IPS-20b (cell line): ENCODE measurements around the gene IFT43.
A peak's percentile ranks its signal among the peaks of the same experiment; 100 is the strongest.

ENCODE experiments used
- H3K27ac ChIP-seq: one replicate; pipeline ENCODE4 v1.5.1; 2013; ENCODE audit warnings: low read length
- H3K27me3 ChIP-seq: 2 replicates; pipeline ENCODE4 v1.6.1; 2013; ENCODE audit warnings: mild to moderate bottlenecking, low read length, inconsistent platforms; ENCODE audit not compliant: insufficient read depth
- H3K36me3 ChIP-seq: 2 replicates; pipeline ENCODE4 v1.6.1; 2013; ENCODE audit warnings: low read depth, mild to moderate bottlenecking, inconsistent platforms, low read length, moderate library complexity; ENCODE audit not compliant: insufficient read depth
- H3K4me1 ChIP-seq: 2 replicates; pipeline ENCODE4 v1.6.1; 2013; ENCODE audit warnings: mild to moderate bottlenecking, control low read depth, inconsistent platforms, low read length, moderate library complexity; ENCODE audit not compliant: insufficient read depth
- H3K4me3 ChIP-seq: 2 replicates; pipeline ENCODE4 v1.5.1; 2013; ENCODE audit warnings: mild to moderate bottlenecking, low read length, inconsistent platforms
- H3K9ac ChIP-seq: 2 replicates; pipeline ENCODE4 v1.6.1; 2013; ENCODE audit warnings: low read depth, mild to moderate bottlenecking, inconsistent platforms, low read length, moderate library complexity
- H3K9me3 ChIP-seq: 2 replicates; pipeline ENCODE4 v1.6.1; 2013; ENCODE audit warnings: mild to moderate bottlenecking, low read depth, low read length, inconsistent platforms; ENCODE audit not compliant: insufficient read depth

IFT43 gene

DNA sequence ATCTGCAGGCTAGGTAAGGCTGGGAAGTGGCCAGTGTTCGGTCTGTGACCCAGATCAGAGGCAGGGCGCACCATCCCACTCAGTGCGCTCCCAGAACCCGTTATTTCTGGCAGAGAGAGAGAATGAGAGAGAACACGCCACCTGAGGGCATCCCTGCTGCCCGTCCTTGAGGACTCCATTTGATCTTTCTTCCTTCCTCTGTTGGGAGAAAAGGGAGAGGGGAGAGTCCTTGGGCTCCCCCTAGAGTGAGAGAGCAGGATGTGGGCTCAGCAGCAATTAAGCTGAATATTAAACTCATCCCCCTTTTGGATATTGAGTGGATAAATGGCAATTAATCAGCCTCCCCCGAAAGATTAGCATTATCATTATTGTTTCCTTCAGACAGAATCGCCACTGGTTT is 70.6 kb downstream of the IFT43 start:
- Histone ChIP-seq H3K9ac (no peak overlapping the region), H3K36me3 (no peaks in the 10 kb centered on the region), H3K4me3 (no peak overlapping the region), H3K9me3 (no peaks in the 10 kb centered on the region), H3K27me3 (no peaks in the 10 kb centered on the region), H3K27ac (no peak overlapping the region), H3K4me1 (peaks cover 10% of the 10 kb centered on the region; the same call in 1 of the 2 replicates)

GRCh38 chr14:76057914-76058313 is 72.4 kb downstream of the IFT43 start:
- H3K27ac ChIP-seq = no peak overlapping the region
- H3K4me1 ChIP-seq = no peaks in the 10 kb centered on the region
- no peak overlapping the region for H3K9ac ChIP-seq
- H3K4me3 ChIP-seq = no peak overlapping the region
- H3K36me3 ChIP-seq = no peaks in the 10 kb centered on the region
- H3K27me3 ChIP-seq = no peaks in the 10 kb centered on the region
- no peaks in the 10 kb centered on the region for H3K9me3 ChIP-seq

GRCh38 chr14:76063327-76063726 is 77.8 kb downstream of the IFT43 start:
- Histone ChIP-seq H3K36me3 (no peaks in the 10 kb centered on the region), H3K4me3 (no peak overlapping the region), H3K4me1 (no peaks in the 10 kb centered on the region), H3K27me3 (no peaks in the 10 kb centered on the region), H3K9me3 (peaks cover 9% of the 10 kb centered on the region; the same call in 1 of the 2 replicates), H3K9ac (no peak overlapping the region), H3K27ac (no peak overlapping the region)

- Histone ChIP-seq H3K9ac (no peak overlapping the region), H3K27me3 (no peaks in the 10 kb centered on the region), H3K9me3 (peaks cover 9% of the 10 kb centered on the region; the same call in 1 of the 2 replicates), H3K4me3 (no peak overlapping the region), H3K27ac (no peak overlapping the region), H3K4me1 (no peaks in the 10 kb centered on the region), H3K36me3 (no peaks in the 10 kb centered on the region)
Observed at GRCh38 chr14:76065519-76065918, 80.0 kb downstream of the IFT43 start.

- no peak overlapping the region for H3K27ac ChIP-seq
- peaks cover 9% of the 10 kb centered on the region; the same call in 1 of the 2 replicates for H3K9me3 ChIP-seq
- no peaks in the 10 kb centered on the region for H3K36me3 ChIP-seq
- no peak overlapping the region for H3K9ac ChIP-seq
- no peaks in the 10 kb centered on the region for H3K4me1 ChIP-seq
- H3K27me3 ChIP-seq = no peaks in the 10 kb centered on the region
- H3K4me3 ChIP-seq = no peak overlapping the region
Observed at GRCh38 chr14:76067536-76067935, 82.0 kb downstream of the IFT43 start.

DNA sequence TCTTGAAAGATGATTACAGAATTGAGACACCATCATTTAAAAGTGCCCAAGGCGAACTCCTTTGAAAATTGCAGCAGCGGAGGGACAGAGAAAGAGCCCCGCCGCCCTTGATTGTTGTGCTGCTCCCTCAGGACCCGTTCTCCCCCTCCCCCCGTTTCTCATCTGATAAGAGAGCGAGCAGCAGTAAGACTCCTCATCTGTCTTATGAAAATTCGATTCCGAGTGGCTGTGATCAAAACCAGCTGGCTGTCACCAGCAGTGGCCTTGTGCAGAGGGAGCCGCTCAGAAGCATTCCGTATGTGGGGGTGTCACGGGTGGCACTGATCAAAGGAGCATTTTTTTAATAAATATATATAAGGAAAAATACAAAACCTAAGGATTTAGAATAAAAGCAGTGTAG is 88.2 kb downstream of the IFT43 start:
- Histone ChIP-seq H3K36me3 (no peaks in the 10 kb centered on the region), H3K9me3 (no peaks in the 10 kb centered on the region), H3K9ac (no peak overlapping the region), H3K4me3 (no peak overlapping the region), H3K27me3 (no peaks in the 10 kb centered on the region), H3K27ac (no peak overlapping the region), H3K4me1 (no peaks in the 10 kb centered on the region)

- no peak overlapping the region for H3K9ac ChIP-seq
- H3K27me3 ChIP-seq = no peaks in the 10 kb centered on the region
- H3K36me3 ChIP-seq = no peaks in the 10 kb centered on the region
- H3K4me3 ChIP-seq = no peak overlapping the region
- no peaks in the 10 kb centered on the region for H3K4me1 ChIP-seq
- H3K27ac ChIP-seq = no peak overlapping the region
- H3K9me3 ChIP-seq = no peaks in the 10 kb centered on the region
Observed at GRCh38 chr14:76077340-76077739, 91.8 kb downstream of the IFT43 start.

GRCh38 chr14:76078501-76078900 is 92.9 kb downstream of the IFT43 start:
- no peaks in the 10 kb centered on the region for H3K36me3 ChIP-seq
- H3K27me3 ChIP-seq = no peaks in the 10 kb centered on the region; the same call in 1 of the 2 replicates
- H3K27ac ChIP-seq = no peak overlapping the region
- peaks cover 3% of the 10 kb centered on the region; the same call in 1 of the 2 replicates for H3K4me1 ChIP-seq
- no peak overlapping the region for H3K4me3 ChIP-seq
- H3K9ac ChIP-seq = no peak overlapping the region
- no peaks in the 10 kb centered on the region for H3K9me3 ChIP-seq

- Histone ChIP-seq H3K4me1 (peaks cover 16% of the 10 kb centered on the region; the same call in 1 of the 2 replicates), H3K27ac (no peak overlapping the region), H3K4me3 (no peak overlapping the region), H3K9me3 (no peaks in the 10 kb centered on the region), H3K27me3 (peaks cover under 1% of the 10 kb centered on the region; the same call in 1 of the 2 replicates), H3K9ac (no peak overlapping the region), H3K36me3 (no peaks in the 10 kb centered on the region)
Observed at GRCh38 chr14:76080025-76080424, 94.5 kb downstream of the IFT43 start.

- no peak overlapping the region for H3K9ac ChIP-seq
- no peak overlapping the region for H3K4me3 ChIP-seq
- H3K27me3 ChIP-seq = peaks cover 5% of the 10 kb centered on the region; the same call in 1 of the 2 replicates
- H3K27ac ChIP-seq = no peak overlapping the region
- no peaks in the 10 kb centered on the region for H3K36me3 ChIP-seq
- H3K4me1 ChIP-seq = peaks cover 17% of the 10 kb centered on the region; the same call in 1 of the 2 replicates
- no peaks in the 10 kb centered on the region for H3K9me3 ChIP-seq
Observed at GRCh38 chr14:76080471-76080870, 94.9 kb downstream of the IFT43 start.

DNA sequence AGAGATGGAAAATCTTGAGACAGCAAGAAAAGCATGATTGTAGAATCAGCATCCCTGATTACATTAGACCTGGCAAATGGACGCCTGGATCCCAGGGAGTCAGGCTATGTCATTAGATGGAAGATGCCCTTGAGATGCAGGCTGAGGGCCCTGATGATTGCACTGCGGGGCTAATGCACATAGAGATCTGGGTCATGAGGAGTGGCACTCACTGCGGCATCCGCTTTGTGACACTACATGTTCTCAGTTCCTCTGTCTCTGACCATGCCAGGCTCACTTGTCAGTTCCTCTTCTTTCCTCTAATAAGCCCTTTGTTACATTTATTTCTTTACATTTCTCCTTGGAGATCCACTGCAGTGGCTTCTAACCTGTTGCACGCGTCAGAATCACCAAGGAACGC is 96.1 kb downstream of the IFT43 start:
- Histone ChIP-seq H3K27ac (no peak overlapping the region), H3K4me1 (peaks cover 17% of the 10 kb centered on the region; the same call in 1 of the 2 replicates), H3K9me3 (no peaks in the 10 kb centered on the region), H3K4me3 (no peak overlapping the region), H3K9ac (no peak overlapping the region), H3K27me3 (peaks cover 5% of the 10 kb centered on the region; the same call in 1 of the 2 replicates), H3K36me3 (no peaks in the 10 kb centered on the region)

GRCh38 chr14:76083796-76084765 is 98.5 kb downstream of the IFT43 start:
- no peak overlapping the region for H3K27ac ChIP-seq
- H3K4me3 ChIP-seq = peak overlapping the region; percentile 15; the same call in 1 of the 2 replicates
- H3K27me3 ChIP-seq = peaks cover 5% of the 10 kb centered on the region; the same call in 1 of the 2 replicates
- H3K9me3 ChIP-seq = no peaks in the 10 kb centered on the region
- no peaks in the 10 kb centered on the region for H3K36me3 ChIP-seq
- H3K4me1 ChIP-seq = peaks cover 17% of the 10 kb centered on the region; the same call in 1 of the 2 replicates
- H3K9ac ChIP-seq = peak overlapping the region; percentile 14; the same call in 1 of the 2 replicates
